Stimulated activated effector memory CD8-positive, alpha-beta T cell treated with anti-CD3 and anti-CD28 coated beads, Interleukin-12 subunit alpha, Interleukin-12 subunit beta, amount 100 ng/mL, for 72 hours (primary cell): ENCODE measurements around the gene CCDC146.
"Not testable (repeated sequence)": the region's sequence is repeated elsewhere in the genome, so short reads cannot be mapped to it uniquely, and the experiment has no call there.

Experiments used
- ATAC-seq: fragments of 150-1000 bp; cut with Tn5 transposase; 2 replicates; pipeline ENCODE4 v1.10.0; 2021
- DNase-seq, 2 donors: peaks; one replicate each; pipeline ENCODE4 v3.0.0; 2021 to 2022; ENCODE audit warnings: low spot score in 2 of 2
- H3K27ac Mint-ChIP-seq: one replicate; pipeline ENCODE4 v1.8.0; 2022; ENCODE audit warnings: mild to moderate bottlenecking, mixed read lengths
- H3K36me3 Mint-ChIP-seq: one replicate; pipeline ENCODE4 v1.8.0; 2022; ENCODE audit warnings: mild to moderate bottlenecking, mixed read lengths
- H3K4me1 Mint-ChIP-seq: one replicate; pipeline ENCODE4 v1.8.0; 2022; ENCODE audit warnings: mixed read lengths
- H3K4me3 Mint-ChIP-seq: one replicate; pipeline ENCODE4 v1.8.0; 2022; ENCODE audit warnings: mild to moderate bottlenecking, mixed read lengths
- H3K9me3 Mint-ChIP-seq: one replicate; pipeline ENCODE4 v1.8.0; 2022; ENCODE audit warnings: mixed read lengths

Gene CCDC146

GRCh38 chr7:77127009-77127408, 4.6 kb downstream of the CCDC146 start:
- not testable (repeated sequence) for H3K4me1 Mint-ChIP-seq, H3K36me3 Mint-ChIP-seq, H3K27ac Mint-ChIP-seq, H3K9me3 Mint-ChIP-seq, ATAC-seq, H3K4me3 Mint-ChIP-seq, DNase-seq

- H3K4me3 Mint-ChIP-seq = not testable (repeated sequence)
Observed at GRCh38 chr7:77128582-77129410, 6.4 kb downstream of the CCDC146 start.

GRCh38 chr7:77131781-77132180, 9.4 kb downstream of the CCDC146 start:
- H3K4me1 Mint-ChIP-seq, H3K4me3 Mint-ChIP-seq, ATAC-seq, DNase-seq, H3K36me3 Mint-ChIP-seq, H3K9me3 Mint-ChIP-seq, H3K27ac Mint-ChIP-seq: not testable (repeated sequence)

More at GRCh38 chr7:77128582-77129410, 6.4 kb downstream of the CCDC146 start:
- DNase-seq, H3K4me1 Mint-ChIP-seq, H3K9me3 Mint-ChIP-seq, H3K27ac Mint-ChIP-seq, H3K36me3 Mint-ChIP-seq: not testable (repeated sequence)
- peak; percentile 26 for ATAC-seq

DNA sequence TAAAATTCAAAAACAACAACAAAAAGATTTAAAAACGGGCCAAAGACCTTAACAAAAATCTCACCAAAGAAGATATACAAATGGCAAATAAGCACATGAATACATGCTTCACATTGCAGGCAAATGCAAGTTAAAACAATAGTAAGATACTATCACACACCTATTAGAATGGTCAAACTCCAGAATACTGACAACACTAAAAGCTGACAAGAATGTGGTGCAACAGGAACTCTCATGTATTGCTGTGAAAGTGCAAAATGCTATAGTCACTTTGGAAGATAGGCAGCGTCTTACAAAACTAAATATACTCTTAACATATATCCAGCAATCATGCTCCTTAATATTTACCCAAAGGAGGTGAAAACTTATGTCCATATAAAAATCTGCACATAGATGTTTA, 16.3 kb downstream of the CCDC146 start:
- H3K36me3 Mint-ChIP-seq, H3K4me3 Mint-ChIP-seq, DNase-seq, H3K27ac Mint-ChIP-seq, H3K4me1 Mint-ChIP-seq, H3K9me3 Mint-ChIP-seq, ATAC-seq: not testable (repeated sequence)

- not testable (repeated sequence) for DNase-seq, H3K36me3 Mint-ChIP-seq, H3K9me3 Mint-ChIP-seq, H3K4me3 Mint-ChIP-seq, H3K4me1 Mint-ChIP-seq, H3K27ac Mint-ChIP-seq, ATAC-seq
Observed at GRCh38 chr7:77140291-77140690, 17.9 kb downstream of the CCDC146 start.

GRCh38 chr7:77152232-77152631, 29.8 kb downstream of the CCDC146 start:
- H3K4me1 Mint-ChIP-seq, H3K4me3 Mint-ChIP-seq: not testable (repeated sequence)

GRCh38 chr7:77154917-77155464, 32.6 kb downstream of the CCDC146 start:
- H3K36me3 Mint-ChIP-seq, H3K9me3 Mint-ChIP-seq, DNase-seq, H3K4me3 Mint-ChIP-seq: not testable (repeated sequence)
- Mint-ChIP-seq H3K27ac (peak overlapping the region; percentile 83), H3K4me1 (peaks cover 21% of the 10 kb centered on the region)
- peak; percentile 61 for ATAC-seq

More at GRCh38 chr7:77152232-77152631, 29.8 kb downstream of the CCDC146 start:
- not testable (repeated sequence) for H3K36me3 Mint-ChIP-seq, ATAC-seq, H3K9me3 Mint-ChIP-seq, H3K27ac Mint-ChIP-seq, DNase-seq

- not testable (repeated sequence) for H3K4me3 Mint-ChIP-seq, H3K36me3 Mint-ChIP-seq, H3K9me3 Mint-ChIP-seq, DNase-seq
- ATAC-seq = peak; percentile 88
- peak overlapping the region; percentile 83 for H3K27ac Mint-ChIP-seq
- peaks cover 21% of the 10 kb centered on the region for H3K4me1 Mint-ChIP-seq
Observed at GRCh38 chr7:77155601-77156377, 33.4 kb downstream of the CCDC146 start.

DNA sequence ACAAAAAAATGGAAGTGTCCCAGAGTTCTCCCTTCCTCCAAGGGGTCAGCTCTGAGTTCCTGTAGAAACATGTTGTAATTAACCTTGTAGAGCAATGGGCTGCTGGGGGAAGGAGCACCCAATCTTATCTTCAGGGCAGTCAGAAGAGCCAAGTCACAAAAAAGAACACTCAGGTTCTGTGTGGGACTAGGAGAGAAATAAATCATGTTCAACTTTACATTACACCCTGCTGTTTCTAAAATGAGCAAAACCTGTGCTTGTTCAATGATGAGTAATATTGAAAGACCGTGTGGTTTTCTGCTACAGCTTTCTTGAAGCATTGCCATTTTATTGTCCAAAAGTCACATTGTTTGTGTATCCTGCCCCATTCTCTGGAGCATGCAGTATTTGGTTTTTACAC, 34.6 kb downstream of the CCDC146 start:
- H3K9me3 Mint-ChIP-seq, DNase-seq, H3K36me3 Mint-ChIP-seq, H3K27ac Mint-ChIP-seq: not testable (repeated sequence)
- ATAC-seq = peak; percentile 90
- H3K4me1 Mint-ChIP-seq = peaks cover 21% of the 10 kb centered on the region
- peak overlapping the region; percentile 43 for H3K4me3 Mint-ChIP-seq

DNA sequence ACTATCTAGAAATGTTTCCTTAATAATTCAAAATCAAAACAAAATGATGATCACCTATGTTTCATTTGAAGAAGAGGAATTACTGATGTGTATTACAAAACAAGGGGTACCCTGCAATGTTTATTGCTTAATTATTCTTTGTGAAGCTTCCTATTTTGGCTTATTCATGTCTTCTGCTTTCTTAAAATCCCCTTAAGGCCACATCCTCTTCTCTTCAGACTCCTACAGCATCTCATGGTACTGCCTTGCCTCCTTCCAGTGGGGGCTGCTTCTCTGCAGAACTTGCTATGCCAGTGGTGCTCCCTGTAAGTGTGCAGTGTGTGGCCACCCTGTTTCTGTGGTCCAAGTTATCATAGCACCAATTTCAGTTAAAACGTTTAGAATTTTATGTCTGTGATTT, 35.0 kb downstream of the CCDC146 start:
- no peaks in the 10 kb centered on the region for H3K9me3 Mint-ChIP-seq
- peak in 1 of 2 donors; percentile 55 for DNase-seq
- no peak overlapping the region for H3K27ac Mint-ChIP-seq
- H3K36me3 Mint-ChIP-seq = no peaks in the 10 kb centered on the region
- ATAC-seq = peak; percentile 60
- peaks cover 21% of the 10 kb centered on the region for H3K4me1 Mint-ChIP-seq
- H3K4me3 Mint-ChIP-seq = peak overlapping the region; percentile 43

DNA sequence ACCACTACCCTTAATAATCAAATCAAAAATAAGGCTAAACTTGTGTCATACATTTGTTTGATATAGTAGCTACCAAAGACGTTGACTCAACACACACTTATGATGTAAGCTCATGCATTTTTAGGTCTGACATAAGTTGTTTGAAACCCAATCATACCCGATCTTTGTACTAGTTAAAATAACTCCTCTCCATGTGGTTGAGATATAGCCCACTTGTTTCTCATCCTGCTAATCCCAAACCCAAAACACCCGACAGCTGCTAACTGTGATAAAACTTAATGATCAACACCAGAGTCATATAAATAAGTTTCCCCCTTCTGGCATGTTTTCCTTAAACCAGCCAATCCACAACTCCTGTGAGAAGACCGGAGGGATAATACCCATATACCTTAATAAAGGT, 48.7 kb downstream of the CCDC146 start:
- H3K27ac Mint-ChIP-seq, ATAC-seq: not testable (repeated sequence)

DNA sequence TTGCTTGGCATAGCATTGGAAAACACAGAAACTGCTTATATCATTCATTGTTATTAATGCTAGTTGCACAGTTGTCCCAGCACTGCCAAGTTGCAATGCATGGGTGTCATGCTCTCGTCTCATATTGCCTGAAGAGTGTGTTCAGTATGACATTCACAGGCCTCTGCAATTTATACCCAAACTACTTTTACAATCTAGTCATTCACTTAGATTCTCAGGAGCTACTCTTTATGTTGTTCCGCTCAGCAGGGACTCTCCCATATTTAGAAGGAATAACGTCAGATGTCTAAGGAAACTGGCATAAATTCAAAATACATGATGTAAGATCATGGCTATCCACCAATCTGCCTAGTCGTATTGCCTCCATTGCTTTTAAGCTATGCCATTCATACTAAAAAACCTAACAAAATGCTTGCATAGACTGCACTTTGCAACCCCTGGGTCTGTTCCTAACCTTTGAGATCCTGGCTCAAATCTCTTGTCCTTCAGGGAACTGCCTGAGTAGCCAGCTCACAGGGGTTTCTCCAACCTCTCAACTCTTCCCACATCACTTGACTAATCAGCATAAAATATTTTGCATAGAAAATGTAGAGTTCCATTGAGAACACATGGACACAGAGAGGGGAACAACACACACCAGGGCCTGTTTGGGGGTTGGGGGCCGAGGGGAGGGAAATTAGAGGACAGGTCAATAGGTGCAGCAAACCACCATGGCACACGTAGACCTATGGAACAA, 50.2 kb downstream of the CCDC146 start:
- not testable (repeated sequence) for DNase-seq, H3K36me3 Mint-ChIP-seq, H3K9me3 Mint-ChIP-seq, ATAC-seq, H3K4me1 Mint-ChIP-seq, H3K27ac Mint-ChIP-seq, H3K4me3 Mint-ChIP-seq

More for the DNA sequence above, 48.7 kb downstream of the CCDC146 start:
- not testable (repeated sequence) for H3K36me3 Mint-ChIP-seq, DNase-seq, H3K9me3 Mint-ChIP-seq, H3K4me3 Mint-ChIP-seq, H3K4me1 Mint-ChIP-seq

- not testable (repeated sequence) for H3K4me1 Mint-ChIP-seq, ATAC-seq, H3K36me3 Mint-ChIP-seq
Observed at GRCh38 chr7:77174418-77174817, 52.0 kb downstream of the CCDC146 start.

GRCh38 chr7:77175274-77175800, 52.9 kb downstream of the CCDC146 start:
- not testable (repeated sequence) for H3K36me3 Mint-ChIP-seq, H3K4me3 Mint-ChIP-seq, DNase-seq, H3K9me3 Mint-ChIP-seq, H3K27ac Mint-ChIP-seq, H3K4me1 Mint-ChIP-seq, ATAC-seq

More at GRCh38 chr7:77174418-77174817, 52.0 kb downstream of the CCDC146 start:
- not testable (repeated sequence) for DNase-seq, H3K9me3 Mint-ChIP-seq, H3K4me3 Mint-ChIP-seq, H3K27ac Mint-ChIP-seq
